GM19035 (cell line): ENCODE data around the gene DLX5.

Experiments used
- ATAC-seq: cut with Tn5 transposase; IDR thresholded peaks from one replicate; pipeline ENCODE4 v1.9.1; 2021; ENCODE audit not compliant: unreplicated experiment

DLX5 gene

DNA sequence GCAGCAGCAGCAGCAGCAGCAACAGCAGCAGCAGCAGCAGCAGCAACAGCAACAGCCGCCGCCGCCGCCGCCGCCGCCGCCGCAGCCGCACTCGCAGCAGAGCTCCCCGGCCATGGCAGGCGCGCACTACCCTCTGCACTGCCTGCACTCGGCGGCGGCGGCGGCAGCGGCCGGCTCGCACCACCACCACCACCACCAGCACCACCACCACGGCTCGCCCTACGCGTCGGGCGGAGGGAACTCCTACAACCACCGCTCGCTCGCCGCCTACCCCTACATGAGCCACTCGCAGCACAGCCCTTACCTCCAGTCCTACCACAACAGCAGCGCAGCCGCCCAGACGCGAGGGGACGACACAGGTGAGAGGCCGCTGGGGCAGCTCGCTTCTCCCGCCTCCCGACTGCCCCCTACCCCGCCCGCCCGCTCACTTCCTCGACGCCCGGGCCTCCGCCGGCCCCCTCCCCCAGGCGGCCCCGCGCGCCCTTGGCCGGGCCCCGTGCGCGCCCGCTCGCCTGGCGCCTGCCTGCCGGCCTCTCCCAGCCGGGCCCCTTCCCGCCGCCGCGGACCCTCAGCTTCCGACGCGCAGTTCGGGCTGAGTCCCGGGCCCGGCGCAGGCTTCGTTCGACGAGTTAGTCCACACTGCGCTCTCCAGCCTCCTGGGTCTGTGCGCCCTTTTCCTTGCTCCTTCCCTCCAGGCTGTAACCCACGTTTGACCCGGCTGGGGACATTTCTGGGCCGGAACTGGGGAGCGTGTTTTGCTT is 18.4 kb downstream of the DLX5 start:
- peak; percentile 68 for ATAC-seq

DNA sequence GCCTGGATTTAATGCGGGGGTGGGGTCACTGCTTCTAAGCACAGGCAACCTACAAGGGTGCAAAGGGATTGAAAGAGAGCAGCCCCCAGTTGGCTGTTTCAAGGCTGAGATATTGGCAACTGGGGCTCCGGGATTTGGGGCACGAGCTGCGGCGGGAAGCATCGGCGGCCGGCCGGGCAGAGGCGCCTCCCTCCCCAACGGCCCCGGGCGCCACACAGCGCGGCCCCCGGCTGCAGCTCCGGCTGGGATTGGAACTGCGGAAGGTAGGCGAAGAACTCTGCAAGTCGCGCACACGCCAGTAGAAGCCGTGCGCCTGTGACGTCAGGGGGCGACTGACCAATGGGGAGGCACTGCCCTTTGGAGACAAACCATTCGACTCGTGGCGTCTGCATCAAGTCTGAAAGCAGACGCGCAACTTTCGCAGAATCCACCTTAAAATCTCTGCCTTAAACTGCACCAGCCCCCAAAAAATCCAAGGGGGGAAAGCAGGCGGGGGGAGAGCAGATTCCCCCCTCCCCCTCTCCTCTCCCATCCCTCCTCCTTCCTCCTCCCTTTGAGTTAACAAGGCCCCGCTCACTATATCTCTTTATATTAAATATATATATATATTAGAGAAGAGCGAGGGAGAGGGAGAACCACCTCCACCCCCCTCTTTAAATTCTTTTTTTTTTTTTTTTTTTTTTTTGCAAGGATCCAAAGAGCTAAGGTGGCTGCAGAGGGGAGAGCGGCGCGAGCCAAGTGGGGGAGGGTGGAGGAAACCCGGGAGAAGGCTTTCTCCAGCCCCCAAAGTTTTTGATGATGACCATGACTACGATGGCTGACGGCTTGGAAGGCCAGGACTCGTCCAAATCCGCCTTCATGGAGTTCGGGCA is 19.2 kb downstream of the DLX5 start, which contains the start of gene DLX6:
Gene DLX6, plus strand, starts transcription at position 371 of the 872 bp plus-strand sequence. Its CDS starts 425 bp downstream, at position 796.
- ATAC-seq = peak; percentile 52

DNA sequence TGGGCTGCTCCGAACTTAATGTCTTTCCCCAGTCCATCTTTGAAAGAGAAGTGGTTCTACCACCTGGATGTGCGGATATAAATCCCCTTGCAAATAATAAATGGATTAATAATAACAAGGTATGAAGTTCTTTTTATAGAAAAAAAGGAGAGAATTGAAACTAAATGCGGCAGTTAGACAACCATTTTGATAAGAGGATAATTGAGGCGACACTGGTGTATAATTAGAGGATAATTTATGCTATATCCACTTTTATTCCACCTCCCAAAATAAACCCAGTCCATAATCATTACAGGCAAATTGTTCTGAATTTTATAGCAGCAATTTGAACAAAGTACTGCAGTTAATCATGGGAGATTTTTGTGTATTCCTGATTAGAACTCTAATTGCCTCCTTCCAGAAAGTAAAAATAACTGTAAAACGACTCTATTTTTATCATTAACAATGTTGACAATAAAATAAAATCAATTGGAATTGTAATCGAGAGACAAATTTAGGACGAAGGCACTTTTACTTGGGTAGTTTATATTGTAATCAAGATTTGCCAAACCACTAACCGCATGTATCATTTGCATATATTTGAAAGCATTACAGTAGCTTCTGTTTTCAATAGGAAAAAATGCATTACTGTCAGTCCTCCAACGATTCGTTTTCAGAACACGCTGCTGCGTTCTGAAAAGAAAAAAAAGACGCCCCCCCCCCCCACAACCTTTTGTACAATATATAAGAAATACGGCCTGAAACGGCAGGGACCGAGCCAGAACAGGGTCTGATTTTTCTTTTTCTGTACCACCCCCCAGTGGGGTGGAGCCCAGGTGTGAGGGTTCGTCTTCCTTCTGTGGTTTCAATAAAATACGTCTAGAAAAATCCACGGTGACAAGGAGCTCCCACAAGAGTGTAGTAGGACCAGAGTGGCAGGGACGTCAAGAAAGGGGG is 20.1 kb downstream of the DLX5 start:
- no peak for ATAC-seq

DNA sequence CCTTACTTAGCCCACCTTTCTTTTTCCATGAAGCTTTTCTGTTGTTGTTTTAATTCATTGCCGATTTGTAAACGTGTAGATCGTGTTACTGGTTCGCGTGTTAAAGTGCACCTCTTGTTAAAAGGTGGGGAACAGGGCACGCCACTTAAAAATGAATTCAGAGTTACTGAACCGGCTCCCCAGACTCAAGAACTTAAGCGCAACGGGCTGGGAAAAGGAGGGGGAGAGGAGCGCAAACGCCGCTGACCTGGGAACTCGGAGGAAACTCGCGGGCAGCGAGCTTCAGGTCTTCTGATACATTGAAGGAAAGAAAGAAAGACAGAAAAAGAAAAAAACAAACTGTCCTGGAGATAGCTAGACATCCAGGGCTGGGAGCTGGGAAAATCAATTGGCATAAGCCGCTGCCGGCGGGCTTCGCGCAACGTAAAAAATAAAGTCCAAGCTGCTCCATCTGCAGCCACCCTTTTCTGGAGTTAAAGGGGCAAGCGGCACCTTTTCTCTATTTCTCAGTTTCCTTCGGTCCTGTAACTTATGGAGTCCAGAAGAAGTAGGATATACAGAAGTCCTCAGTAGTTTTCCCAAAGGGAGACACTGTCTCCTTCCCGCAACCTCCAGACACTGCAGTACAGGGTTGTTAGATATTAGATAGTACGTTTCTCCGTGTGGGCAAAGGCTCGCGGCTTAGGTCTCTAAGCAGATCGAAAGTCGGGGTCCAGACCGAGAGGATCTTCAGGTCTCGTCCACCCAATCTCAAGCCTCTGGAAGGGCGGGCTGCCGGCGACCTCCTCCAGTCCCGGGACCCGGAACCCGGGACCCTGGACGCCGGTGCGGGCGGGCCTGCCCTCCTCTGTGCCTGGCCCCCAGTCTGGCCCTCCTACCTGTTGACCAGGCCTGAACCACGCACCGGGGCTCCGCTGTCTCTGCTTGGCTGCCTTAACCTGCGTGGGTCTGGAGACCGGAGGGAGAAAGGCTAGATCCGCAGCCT is 21.1 kb downstream of the DLX5 start:
- ATAC-seq = no peak

DNA sequence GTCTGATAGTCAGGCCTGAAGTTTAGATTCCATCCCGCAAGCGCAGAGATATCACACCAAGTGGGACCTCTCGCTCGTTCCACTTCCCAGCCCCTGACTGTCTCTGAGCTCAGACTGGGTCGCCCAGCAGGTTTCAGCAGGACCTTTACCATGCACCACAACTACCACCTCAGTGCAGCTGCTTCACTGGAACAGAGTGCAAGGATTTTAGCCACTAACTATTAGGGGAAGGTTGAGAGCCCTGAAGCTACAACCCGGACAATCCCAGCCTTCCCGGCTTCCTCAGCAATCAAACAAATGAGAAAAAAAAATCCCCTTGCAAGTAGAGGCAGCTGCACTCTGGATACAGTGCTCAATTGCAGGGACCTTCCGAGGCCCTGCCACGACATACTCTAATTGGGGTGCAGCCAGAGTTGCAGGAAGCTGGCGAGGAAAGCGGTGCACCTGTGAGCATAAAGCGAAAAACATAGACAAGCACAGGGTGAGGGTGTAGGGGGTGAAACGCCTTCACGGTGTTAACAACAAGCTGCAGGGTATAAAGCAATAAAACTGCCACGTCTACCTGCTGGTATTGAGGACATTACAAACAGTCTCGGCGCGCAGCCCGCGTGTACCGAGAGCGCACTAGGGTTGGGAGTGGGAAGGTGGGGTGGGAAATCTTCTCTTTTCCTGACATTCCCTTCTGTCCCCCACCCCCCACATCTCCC is 21.9 kb downstream of the DLX5 start:
- ATAC-seq = no peak

DNA sequence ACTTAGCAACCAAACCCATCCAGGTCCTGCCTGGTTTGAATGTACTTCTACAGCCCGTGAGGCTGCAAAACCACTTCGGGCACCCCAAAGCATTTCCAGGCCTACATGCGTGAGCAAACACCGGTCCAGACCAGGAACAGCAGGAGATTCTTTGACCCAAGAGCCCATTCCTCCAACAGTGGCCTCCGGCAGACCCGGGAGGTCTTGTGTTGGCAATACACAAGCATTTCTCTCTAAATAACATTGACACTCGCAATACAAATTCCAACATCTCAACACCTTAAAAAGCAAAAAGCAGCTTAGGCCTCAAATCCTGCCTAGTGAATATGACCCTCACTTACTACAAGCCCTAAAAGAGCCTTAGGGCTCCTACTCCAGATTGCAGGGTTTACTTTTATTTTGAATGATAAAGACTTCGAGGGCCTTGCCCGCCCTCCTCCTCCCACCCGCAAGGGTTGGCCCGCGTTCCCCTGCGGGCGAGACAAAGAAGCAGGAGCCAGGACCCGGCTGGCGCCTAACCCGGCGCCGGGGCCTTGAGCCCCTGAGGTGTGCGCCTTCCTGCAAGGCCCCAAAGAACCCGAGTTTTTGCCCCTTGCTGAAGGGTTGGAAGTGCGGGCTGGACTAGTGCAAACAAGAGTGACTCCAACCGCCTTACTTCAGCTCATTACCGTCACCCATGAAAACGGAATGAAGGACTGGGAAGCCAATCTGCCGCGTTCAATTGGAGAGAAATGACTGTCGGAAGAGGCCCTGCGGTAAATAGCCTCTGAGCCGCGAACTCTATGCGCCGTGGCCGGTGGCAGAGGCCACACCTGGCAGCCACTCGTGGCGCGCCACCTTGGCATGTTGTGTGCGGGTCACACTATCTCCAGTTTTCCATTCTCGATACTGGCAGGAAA is 22.7 kb downstream of the DLX5 start:
- no peak for ATAC-seq

DNA sequence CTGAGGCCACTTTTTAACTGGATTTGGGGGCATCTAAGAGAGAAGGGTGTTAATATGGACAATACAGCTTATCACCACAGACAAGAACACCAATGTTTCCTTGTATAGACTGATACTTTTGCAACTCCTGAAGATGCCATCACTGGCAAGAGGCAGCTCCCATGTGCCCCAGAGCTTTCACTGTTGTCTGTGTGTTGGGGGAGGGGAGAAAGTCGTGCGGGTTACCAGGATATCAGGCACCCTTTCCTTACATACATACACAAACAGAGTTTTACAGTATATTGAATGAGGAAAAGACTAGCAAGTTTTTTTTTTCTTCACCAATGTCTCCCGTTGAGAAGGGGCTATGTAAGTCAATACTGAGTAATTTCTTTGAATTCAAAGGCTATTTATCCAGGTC is 23.4 kb downstream of the DLX5 start:
- ATAC-seq = no peak

DNA sequence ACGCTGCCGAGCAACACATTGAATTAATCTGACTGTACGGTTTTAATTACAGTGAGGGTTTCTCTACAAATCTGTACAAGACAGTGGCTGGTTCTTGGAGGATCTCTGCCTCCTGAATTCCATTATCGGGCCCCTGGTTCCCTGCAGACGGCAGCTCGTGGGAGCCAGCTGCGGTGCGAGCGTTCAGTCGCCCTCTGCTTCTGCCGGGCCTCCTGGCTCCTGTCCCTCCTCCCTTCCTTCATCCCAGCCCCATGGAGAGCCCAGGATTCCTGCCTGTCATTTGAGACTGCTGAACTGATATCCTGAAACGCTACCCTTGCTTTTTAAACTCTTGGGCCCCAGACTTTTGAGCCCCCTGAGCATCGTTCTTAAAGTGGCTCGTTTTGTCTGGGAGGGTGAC is 25.9 kb downstream of the DLX5 start:
- ATAC-seq = no peak

DNA sequence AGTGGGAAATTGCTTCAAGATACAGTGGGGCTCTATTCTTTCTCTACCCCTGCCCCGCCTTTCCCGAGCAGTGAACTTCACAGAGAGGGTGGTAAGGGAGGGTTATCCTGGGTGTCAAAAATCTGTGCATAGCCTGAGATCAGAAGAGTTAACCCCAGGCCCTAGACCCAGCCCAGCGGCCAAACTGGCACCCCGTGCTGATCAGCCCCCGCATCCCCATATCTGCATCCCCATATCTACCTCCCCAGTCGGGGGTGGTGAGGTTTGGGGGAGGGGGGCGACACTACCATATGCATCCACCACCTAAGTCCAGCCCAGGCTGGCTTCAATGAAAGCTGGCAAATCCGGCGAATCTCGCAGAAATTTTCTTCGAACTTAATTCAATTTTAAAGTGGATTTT is 26.3 kb downstream of the DLX5 start:
- no peak for ATAC-seq

DNA sequence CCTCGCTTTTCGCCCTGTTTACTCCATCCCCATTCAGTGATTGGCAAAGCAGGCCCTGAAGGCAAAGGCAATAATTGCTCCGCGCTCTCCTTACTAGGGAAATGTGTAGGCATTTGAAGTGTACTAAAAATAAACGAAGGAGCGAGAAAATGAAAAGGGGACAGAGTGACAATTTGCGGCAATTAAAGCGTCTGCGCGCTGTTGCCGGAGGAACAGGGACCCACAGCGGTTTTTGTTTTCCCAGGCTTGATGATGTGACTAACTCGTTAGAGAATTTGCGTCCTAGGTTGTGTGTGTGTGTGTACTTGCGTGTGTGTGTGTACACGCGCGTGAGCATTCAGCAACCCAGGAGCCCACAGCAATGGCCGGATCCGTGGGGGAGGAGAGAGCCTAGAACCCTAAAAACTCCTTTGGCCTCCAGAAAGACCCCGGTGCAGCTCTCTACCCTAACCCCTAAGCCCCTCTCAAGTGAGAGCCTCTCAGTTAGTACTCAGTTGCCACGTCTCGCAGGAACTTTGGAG is 27.1 kb downstream of the DLX5 start:
- no peak for ATAC-seq

DNA sequence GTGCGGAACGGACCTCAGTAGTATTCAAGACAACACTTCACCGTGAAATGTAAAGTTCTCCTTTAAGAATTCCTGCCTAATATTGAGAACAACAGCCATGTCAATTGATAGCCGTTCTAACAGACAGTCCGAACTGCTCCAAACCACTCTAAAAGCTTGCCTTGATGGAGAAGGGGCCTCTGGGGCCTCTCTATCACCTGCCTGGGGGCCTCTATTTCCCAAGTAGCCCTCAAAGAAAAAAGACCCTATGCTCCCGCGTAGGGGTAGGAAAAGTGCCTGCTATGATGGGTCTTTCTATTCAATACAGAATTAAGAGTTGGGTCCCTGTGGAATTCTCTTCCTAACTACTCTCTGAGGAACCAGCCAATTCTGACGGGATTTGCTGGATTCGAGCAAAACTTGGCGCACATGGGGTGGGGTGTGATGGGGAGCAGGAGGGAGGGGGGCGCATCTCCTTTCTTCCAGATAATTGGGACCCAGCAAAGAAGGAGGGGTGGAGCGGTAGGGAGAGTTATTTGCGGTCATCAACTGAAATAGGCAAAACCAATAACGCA is 27.6 kb downstream of the DLX5 start:
- ATAC-seq = no peak

DNA sequence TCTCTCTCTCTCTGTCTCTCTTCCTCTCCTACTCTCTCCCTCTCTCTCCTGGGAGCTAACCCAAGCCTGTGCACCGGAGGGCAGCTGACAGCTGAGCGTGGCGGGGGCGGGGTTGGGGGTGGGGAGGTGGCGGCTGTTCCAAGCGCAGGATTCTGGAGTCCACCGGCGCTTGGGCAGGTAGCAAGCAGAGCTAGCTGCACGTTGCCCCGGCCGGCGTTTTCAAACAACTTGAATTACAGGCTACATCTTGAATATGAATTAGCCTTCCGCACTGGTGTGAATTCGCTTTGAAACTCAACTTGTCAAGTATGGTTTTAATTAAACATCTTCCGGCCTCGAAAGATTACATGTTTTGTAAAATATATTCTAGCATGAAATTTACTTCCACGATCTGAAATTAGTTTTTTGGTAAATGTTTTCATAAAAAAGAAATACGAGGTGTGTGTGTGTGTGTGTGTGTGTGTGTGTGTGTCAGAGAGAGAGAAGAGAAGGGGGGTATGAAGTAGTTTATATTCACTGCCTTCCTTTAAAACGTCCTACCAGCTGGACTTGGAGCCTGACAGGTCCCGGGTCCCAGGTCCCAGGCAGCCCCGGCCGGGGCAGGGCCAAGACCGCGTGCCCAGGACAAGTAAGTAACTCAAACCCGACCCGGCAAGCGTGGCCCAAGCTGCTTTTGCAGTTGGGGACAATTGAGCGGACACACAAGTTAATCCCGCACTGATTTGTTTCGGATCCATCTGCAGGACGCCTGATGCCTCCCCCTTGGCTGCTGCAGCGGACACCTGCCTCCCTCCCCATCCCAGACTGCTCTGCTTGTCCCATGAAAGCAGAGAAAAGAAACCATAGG is 28.3 kb downstream of the DLX5 start:
- no peak for ATAC-seq

DNA sequence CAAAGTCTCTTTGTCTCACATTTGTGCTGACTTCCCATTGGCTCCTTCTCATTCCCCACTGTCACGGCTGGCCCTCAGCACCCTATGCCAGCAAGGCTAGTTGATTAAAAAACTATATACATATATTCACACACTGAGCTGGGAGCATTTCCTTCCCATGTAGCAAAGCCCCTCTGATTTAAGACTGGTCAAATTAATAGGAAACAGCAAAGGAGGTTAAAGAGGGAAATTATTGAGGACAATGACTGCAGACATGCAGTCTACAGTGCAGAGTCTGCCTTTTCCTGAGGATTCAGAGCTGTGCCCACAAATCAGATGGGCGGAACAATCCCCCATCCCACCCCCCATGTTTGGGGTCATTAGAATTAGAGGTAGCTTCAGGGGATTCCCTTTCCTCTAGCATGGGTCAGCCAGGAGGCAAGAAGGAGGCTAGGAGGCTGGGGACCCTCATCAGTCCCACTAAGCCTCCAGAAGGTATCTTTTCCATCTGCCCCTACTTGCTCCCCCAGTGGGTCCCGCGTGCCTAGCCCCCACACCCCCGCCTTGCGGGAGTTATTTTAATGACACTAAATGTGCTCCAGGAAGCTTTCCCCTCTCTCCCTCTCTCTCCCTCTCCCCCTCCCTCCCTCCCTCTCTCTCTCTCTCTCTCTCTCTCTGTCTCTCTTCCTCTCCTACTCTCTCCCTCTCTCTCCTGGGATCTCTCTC is 29.1 kb downstream of the DLX5 start:
- no peak for ATAC-seq

DNA sequence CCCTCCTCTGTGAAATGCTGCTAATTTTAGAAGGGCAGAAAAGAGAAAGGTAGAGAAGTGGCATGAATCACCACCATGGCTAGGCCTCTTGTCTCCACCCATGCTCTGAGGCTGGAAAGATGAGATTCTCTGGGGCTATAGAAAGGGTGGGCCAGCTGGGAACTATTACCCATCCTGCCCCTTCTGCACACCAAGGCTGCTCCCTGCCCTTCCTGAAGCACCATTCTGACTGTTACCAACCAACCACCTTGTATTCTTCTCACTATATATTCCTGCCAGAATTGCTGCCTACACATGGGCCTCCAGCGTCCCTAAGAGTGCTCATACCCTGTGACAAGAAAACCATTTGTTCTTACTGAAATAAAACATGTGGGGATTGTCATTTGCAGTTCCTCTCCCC is 30.7 kb downstream of the DLX5 start:
- ATAC-seq = no peak

DNA sequence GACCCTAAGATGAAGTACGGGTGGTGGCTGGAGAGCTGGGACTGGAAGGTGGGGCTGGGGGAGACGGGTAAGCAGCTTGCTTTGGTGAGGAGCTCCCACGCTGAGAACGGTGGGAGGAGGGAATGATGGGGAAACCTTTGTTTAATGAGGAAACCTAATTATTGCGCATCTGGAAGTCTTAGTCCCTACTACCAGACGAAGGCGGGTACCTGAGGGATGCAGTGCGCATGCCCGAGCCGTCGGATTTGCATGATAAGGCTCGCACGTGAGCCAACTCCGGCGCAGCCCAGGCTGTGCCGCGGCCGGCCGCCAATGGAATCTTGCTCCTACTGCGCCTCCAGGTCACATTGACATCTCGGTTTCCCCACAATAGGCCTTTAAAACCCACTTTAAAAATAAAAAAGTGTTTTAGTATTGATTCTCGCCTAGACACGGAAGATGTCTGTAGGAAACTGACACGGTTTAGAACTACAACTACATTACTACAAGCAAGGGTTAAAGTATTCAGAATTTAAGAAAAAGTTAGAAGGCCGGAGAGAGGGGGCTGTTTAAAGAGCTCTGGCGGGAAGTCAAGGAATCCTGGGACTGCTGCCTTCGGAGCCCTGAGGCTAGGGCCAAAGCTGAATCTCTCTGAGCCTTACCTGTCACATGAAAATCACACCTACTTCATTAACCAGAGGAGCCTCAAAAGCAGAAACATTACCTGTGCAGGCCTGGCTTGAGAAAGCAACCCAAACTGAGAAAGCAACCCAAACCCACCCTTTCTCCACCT is 31.4 kb downstream of the DLX5 start:
- no peak for ATAC-seq
